CD4-positive, alpha-beta T cell (primary cell): ENCODE measurements around the gene CPVL. TPM values are rescaled to one million over a fixed set of nuclear protein-coding genes. Genes with fewer than 3 reads are reported as not detected.

Experiments used
- ATAC-seq: fragments of 200-7000 bp; cut with Tn5 transposase; one replicate; pipeline ENCODE4 v1.10.0; 2022; ENCODE audit warnings: mild to moderate bottlenecking; ENCODE audit not compliant: poor library complexity
- CTCF ChIA-PET: fragments of 350-600 bp; sonication (Branson Sonifier 250); formaldehyde crosslinking; loops from one replicate; lab custom pipeline; 2021; ENCODE audit warnings: antibody characterized with exemption, inconsistent platforms; lab: Charles Lee
- POLR2A ChIA-PET: fragments of 350-600 bp; sonication (Branson Sonifier 250); formaldehyde crosslinking; loops from one replicate; lab custom pipeline; 2021; ENCODE audit warnings: antibody characterized with exemption, inconsistent platforms; lab: Charles Lee
- DNase-seq, 14 experiments: peaks; one replicate each; pipeline ENCODE4 v3.0.0-alpha.2; 2013 to 2020; ENCODE audit warnings: mixed read lengths in 2 of 14
- H3K27ac ChIP-seq, 2 donors: one replicate each; pipeline versions ENCODE4 v1.5.1 to v1.7.0; 2013; ENCODE audit warnings: low read length in 2 of 2, low read depth in 1 of 2, mild to moderate bottlenecking in 1 of 2
- H3K27me3 ChIP-seq, 2 experiments: 1 replicate in 1 of 2; 2 replicates in 1 of 2; pipeline versions ENCODE4 v1.6.1 to v1.7.0; 2013; ENCODE audit warnings: low read length in 2 of 2, control low read depth in 1 of 2, mild to moderate bottlenecking in 1 of 2, moderate library complexity in 1 of 2; ENCODE audit not compliant: insufficient read depth in 2 of 2, control insufficient read depth in 1 of 2
- H3K36me3 ChIP-seq: one replicate; pipeline ENCODE4 v1.6.1; 2013; ENCODE audit warnings: low read length, control low read depth; ENCODE audit not compliant: insufficient read depth
- H3K4me1 ChIP-seq: one replicate; pipeline ENCODE4 v1.6.1; 2013; ENCODE audit warnings: low read length, control low read depth; ENCODE audit not compliant: insufficient read depth
- H3K4me3 ChIP-seq: one replicate; pipeline ENCODE4 v1.5.1; 2013; ENCODE audit warnings: mild to moderate bottlenecking, low read length, moderate library complexity
- H3K9me3 ChIP-seq, 2 experiments: 1 replicate in 1 of 2; 2 replicates in 1 of 2; pipeline versions ENCODE4 v1.6.1 to v1.7.0; 2013; ENCODE audit warnings: low read length in 2 of 2, mild to moderate bottlenecking in 2 of 2, control low read depth in 1 of 2, moderate library complexity in 1 of 2; ENCODE audit not compliant: control insufficient read depth in 1 of 2, insufficient read depth in 1 of 2
- H3K27ac Mint-ChIP-seq: one replicate; pipeline ENCODE4 v1.8.0; 2020; ENCODE audit warnings: mixed read lengths
- H3K27me3 Mint-ChIP-seq: one replicate; pipeline ENCODE4 v1.8.0; 2021; ENCODE audit warnings: mixed read lengths
- H3K36me3 Mint-ChIP-seq: one replicate; pipeline ENCODE4 v1.8.0; 2021; ENCODE audit warnings: low read depth, mixed read lengths
- H3K4me1 Mint-ChIP-seq: one replicate; pipeline ENCODE4 v1.8.0; 2021; ENCODE audit warnings: low read depth, mixed read lengths
- H3K4me3 Mint-ChIP-seq: one replicate; pipeline ENCODE4 v1.8.0; 2020; ENCODE audit warnings: mild to moderate bottlenecking, mixed read lengths
- H3K9me3 Mint-ChIP-seq: one replicate; pipeline ENCODE4 v1.8.0; 2020; ENCODE audit warnings: mixed read lengths
- intact Hi-C, 2 experiments: fragments of 100-400 bp; cut with DNase I in 1 of 2; cut with micrococcal nuclease in 1 of 2; formaldehyde crosslinking; loops; one replicate each; pipeline versions ENCODE4 v1.15.1 to v1.9.0; 2023 to 2025; cut with DNase I, micrococcal nuclease
- total RNA-seq, 174 experiments: library from RNA in 2 of 174; stranded (reverse) in 2 of 174; gene quantifications; one replicate each; pipeline ENCODE4 v1.2.3 and lab custom pipeline; 2021 to 2026
- TF ChIP-seq, protein P1 (sequence below): fragments of 200-600 bp; IDR thresholded peaks from one replicate; pipeline ENCODE4 v1.8.0; 2022; ENCODE audit warnings: antibody characterized with exemption, mild to moderate bottlenecking

Gene CPVL
- total RNA-seq, 2 experiments from 2014 or later: 3.8 to 4.5 TPM

GRCh38 chr7:29173458-29173857 is 27.1 kb upstream of the CPVL start:
- Mint-ChIP-seq H3K27me3 (peaks cover 14% of the 10 kb centered on the region), H3K36me3 (no peaks in the 10 kb centered on the region), H3K4me3 (no peak overlapping the region), H3K27ac (no peak overlapping the region), H3K4me1 (peaks cover 7% of the 10 kb centered on the region), H3K9me3 (no peaks in the 10 kb centered on the region)
- TF ChIP-seq, protein P1, sequence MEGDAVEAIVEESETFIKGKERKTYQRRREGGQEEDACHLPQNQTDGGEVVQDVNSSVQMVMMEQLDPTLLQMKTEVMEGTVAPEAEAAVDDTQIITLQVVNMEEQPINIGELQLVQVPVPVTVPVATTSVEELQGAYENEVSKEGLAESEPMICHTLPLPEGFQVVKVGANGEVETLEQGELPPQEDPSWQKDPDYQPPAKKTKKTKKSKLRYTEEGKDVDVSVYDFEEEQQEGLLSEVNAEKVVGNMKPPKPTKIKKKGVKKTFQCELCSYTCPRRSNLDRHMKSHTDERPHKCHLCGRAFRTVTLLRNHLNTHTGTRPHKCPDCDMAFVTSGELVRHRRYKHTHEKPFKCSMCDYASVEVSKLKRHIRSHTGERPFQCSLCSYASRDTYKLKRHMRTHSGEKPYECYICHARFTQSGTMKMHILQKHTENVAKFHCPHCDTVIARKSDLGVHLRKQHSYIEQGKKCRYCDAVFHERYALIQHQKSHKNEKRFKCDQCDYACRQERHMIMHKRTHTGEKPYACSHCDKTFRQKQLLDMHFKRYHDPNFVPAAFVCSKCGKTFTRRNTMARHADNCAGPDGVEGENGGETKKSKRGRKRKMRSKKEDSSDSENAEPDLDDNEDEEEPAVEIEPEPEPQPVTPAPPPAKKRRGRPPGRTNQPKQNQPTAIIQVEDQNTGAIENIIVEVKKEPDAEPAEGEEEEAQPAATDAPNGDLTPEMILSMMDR: no peak
- ChIA-PET CTCF (no interaction called here), POLR2A (no interaction called here)
- Histone ChIP-seq H3K4me1 (no peaks in the 10 kb centered on the region), H3K36me3 (no peaks in the 10 kb centered on the region), H3K27me3 (no peaks in the 10 kb centered on the region), H3K27ac (no peak overlapping the region), H3K4me3 (no peak overlapping the region), H3K9me3 (no peaks in the 10 kb centered on the region)
- intact Hi-C loops: no loop called here
- no peak for ATAC-seq
- DNase-seq: no peak

GRCh38 chr7:29170781-29171180 is 24.4 kb upstream of the CPVL start:
- intact Hi-C loops: no loop called here
- Mint-ChIP-seq H3K9me3 (peaks cover 1% of the 10 kb centered on the region), H3K4me3 (no peak overlapping the region), H3K4me1 (no peaks in the 10 kb centered on the region), H3K27ac (no peak overlapping the region), H3K27me3 (peaks cover 7% of the 10 kb centered on the region), H3K36me3 (no peaks in the 10 kb centered on the region)
- CTCF ChIA-PET: no interaction called here
- Histone ChIP-seq H3K27ac (no peak overlapping the region), H3K36me3 (no peaks in the 10 kb centered on the region), H3K4me3 (no peak overlapping the region), H3K27me3 (no peaks in the 10 kb centered on the region), H3K4me1 (no peaks in the 10 kb centered on the region), H3K9me3 (no peaks in the 10 kb centered on the region)
- TF ChIP-seq, protein P1: no peak
- DNase-seq (no peak), ATAC-seq (no peak)
- POLR2A ChIA-PET: no interaction called here

GRCh38 chr7:29167721-29168120 is 21.4 kb upstream of the CPVL start:
- H3K27me3 Mint-ChIP-seq: peaks cover 7% of the 10 kb centered on the region
- CTCF ChIA-PET: no interaction called here
- Histone ChIP-seq H3K36me3 (no peaks in the 10 kb centered on the region), H3K4me1 (no peaks in the 10 kb centered on the region), H3K9me3 (no peaks in the 10 kb centered on the region), H3K27ac (no peak overlapping the region), H3K27me3 (no peaks in the 10 kb centered on the region), H3K4me3 (no peak overlapping the region)
- H3K36me3 Mint-ChIP-seq: no peaks in the 10 kb centered on the region
- POLR2A ChIA-PET: no interaction called here
- intact Hi-C loops: no loop called here
- H3K9me3 Mint-ChIP-seq: peaks cover 3% of the 10 kb centered on the region
- H3K4me1 Mint-ChIP-seq: no peaks in the 10 kb centered on the region
- TF ChIP-seq, protein P1: no peak
- no peak for DNase-seq
- H3K4me3 Mint-ChIP-seq: no peak overlapping the region
- ATAC-seq: no peak
- no peak overlapping the region for H3K27ac Mint-ChIP-seq
